Fibroblast of lung (primary cell): ENCODE measurements around the gene SLAIN2. TPM values are rescaled to one million over a fixed set of nuclear protein-coding genes. Genes with fewer than 3 reads are reported as not detected.

Experiments
- DNase-seq, 2 donors: peaks; one replicate each; pipeline versions ENCODE4 v3.0.0 to v3.0.0-alpha.2; 2010; ENCODE audit warnings: low read depth in 2 of 2
- H2AFZ ChIP-seq: 2 replicates; pipeline ENCODE4 v1.5.1; 2012; ENCODE audit warnings: low read length, control low read depth, inconsistent platforms
- H3K27ac ChIP-seq: 2 replicates; pipeline ENCODE4 v1.5.1; 2011; ENCODE audit warnings: low read length, control low read depth; ENCODE audit not compliant: insufficient read depth
- H3K27me3 ChIP-seq: 2 replicates; pipeline ENCODE4 v1.5.1; 2011; ENCODE audit warnings: mild to moderate bottlenecking, low read length; ENCODE audit not compliant: control insufficient read depth, insufficient read depth
- H3K36me3 ChIP-seq: 2 replicates; pipeline ENCODE4 v1.5.1; 2011; ENCODE audit warnings: low read length; ENCODE audit not compliant: control insufficient read depth, insufficient read depth
- H3K4me1 ChIP-seq: 2 replicates; pipeline ENCODE4 v1.5.1; 2011; ENCODE audit warnings: low read length; ENCODE audit not compliant: control insufficient read depth, insufficient read depth; ENCODE audit errors: extremely low read depth
- H3K4me2 ChIP-seq: 2 replicates; pipeline ENCODE4 v1.5.1; 2011; ENCODE audit warnings: low read length, control low read depth; ENCODE audit not compliant: insufficient read depth; ENCODE audit errors: extremely low read depth
- H3K4me3 ChIP-seq, 4 experiments: fragments of 200-600 bp in 1 of 4; sonication (generic) in 1 of 4; replicated peaks in 1 of 4; 2 replicates each; pipeline ENCODE4 v1.5.1; 2011 to 2016; ENCODE audit warnings: low read length in 4 of 4, low read depth in 3 of 4, mild to moderate bottlenecking in 3 of 4, control low read depth in 2 of 4, inconsistent platforms in 1 of 4, mixed read lengths in 1 of 4; ENCODE audit not compliant: insufficient read depth in 1 of 4; ENCODE audit errors: control extremely low read depth in 1 of 4
- H3K79me2 ChIP-seq: 2 replicates; pipeline ENCODE4 v1.5.1; 2012; ENCODE audit warnings: mild to moderate bottlenecking, low read length, inconsistent platforms; ENCODE audit not compliant: control insufficient read depth, insufficient read depth
- H3K9ac ChIP-seq: 2 replicates; pipeline ENCODE4 v1.5.1; 2011; ENCODE audit warnings: mild to moderate bottlenecking, low read length, control low read depth; ENCODE audit not compliant: insufficient read depth
- H3K9me3 ChIP-seq: 2 replicates; pipeline ENCODE4 v1.5.1; 2012; ENCODE audit warnings: low read depth, low read length; ENCODE audit not compliant: control insufficient read depth, insufficient read depth
- H4K20me1 ChIP-seq: 2 replicates; pipeline ENCODE4 v1.5.1; 2011; ENCODE audit warnings: low read length; ENCODE audit not compliant: control insufficient read depth, insufficient read depth; ENCODE audit errors: extremely low read depth
- EZH2 ChIP-seq: IDR thresholded peaks from 2 replicates; pipeline ENCODE4 v1.5.1; 2012; ENCODE audit warnings: low read length, control low read depth, mild to moderate bottlenecking; ENCODE audit errors: missing control alignments
- polyA plus RNA-seq, 2 donors: library from polyadenylated mRNA; depleted of rRNA in 1 of 2; stranded (reverse) in 1 of 2; unstranded in 1 of 2; fragments of >200 nt; gene quantifications; 2 replicates each; pipeline ENCODE4 v1.2.1, GENCODE V29; 2011 to 2012; ENCODE audit warnings: missing spikeins in 1 of 2
- total RNA-seq: library from RNA; depleted of rRNA; stranded (reverse); fragments of >200 nt; gene quantifications from 2 replicates; pipeline ENCODE4 v1.2.1, GENCODE V29; 2014
- TF ChIP-seq, protein P1 (sequence below), 2 donors: IDR thresholded peaks in 1 of 2; conservative IDR thresholded peaks in 1 of 2; 1 replicate in 1 of 2; 2 replicates in 1 of 2; pipeline ENCODE4 v1.5.1; 2011 to 2012; ENCODE audit warnings: low read length in 2 of 2, control low read depth in 1 of 2, inconsistent platforms in 1 of 2, low read depth in 1 of 2, mild to moderate bottlenecking in 1 of 2

The SLAIN2 gene
- total and polyA plus RNA-seq, 2 donors (not counting 1 experiment from before 2014, with no cell fraction given), result 34.2 to 57.4 TPM

DNA sequence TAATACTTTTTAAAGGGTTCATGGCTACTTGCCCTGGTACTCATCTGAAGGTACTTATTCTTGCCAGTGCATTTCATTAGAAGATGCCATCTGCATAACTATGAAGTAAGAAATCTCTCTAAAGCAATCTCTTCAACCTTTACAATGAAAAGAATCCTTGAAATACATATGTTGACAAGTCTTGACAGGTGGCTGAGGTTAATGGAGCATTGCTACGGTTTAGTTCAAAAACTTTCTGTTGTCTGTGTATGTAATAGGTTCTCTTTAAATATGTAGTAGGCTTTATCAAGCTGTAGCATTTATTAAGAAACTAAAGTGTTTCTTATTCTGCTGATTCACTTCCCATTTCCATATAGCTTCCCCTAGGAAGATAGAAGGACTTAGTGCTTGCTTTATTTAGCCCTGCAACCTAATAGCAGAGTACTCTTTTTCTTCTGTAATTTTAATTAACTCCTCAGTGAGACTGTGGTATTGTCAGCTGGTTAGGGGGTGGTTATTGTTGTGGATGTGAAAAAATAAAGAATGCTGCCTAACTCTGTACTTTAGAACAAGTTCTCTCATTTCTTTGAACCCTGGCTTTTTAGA is 39.3 kb downstream of the SLAIN2 start:
- Histone ChIP-seq H3K9ac (no peak overlapping the region), H2AFZ (no peak overlapping the region), H3K4me3 (no peak overlapping the region), H3K4me1 (no peaks in the 10 kb centered on the region), H3K36me3 (no peaks in the 10 kb centered on the region), H3K27ac (no peak overlapping the region), H4K20me1 (no peaks in the 10 kb centered on the region), H3K9me3 (no peaks in the 10 kb centered on the region), H3K4me2 (no peak overlapping the region), H3K27me3 (no peaks in the 10 kb centered on the region), H3K79me2 (peaks cover 4% of the 10 kb centered on the region)
- TF ChIP-seq, protein P1, sequence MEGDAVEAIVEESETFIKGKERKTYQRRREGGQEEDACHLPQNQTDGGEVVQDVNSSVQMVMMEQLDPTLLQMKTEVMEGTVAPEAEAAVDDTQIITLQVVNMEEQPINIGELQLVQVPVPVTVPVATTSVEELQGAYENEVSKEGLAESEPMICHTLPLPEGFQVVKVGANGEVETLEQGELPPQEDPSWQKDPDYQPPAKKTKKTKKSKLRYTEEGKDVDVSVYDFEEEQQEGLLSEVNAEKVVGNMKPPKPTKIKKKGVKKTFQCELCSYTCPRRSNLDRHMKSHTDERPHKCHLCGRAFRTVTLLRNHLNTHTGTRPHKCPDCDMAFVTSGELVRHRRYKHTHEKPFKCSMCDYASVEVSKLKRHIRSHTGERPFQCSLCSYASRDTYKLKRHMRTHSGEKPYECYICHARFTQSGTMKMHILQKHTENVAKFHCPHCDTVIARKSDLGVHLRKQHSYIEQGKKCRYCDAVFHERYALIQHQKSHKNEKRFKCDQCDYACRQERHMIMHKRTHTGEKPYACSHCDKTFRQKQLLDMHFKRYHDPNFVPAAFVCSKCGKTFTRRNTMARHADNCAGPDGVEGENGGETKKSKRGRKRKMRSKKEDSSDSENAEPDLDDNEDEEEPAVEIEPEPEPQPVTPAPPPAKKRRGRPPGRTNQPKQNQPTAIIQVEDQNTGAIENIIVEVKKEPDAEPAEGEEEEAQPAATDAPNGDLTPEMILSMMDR (conservative IDR thresholded peaks at IDR 0.05 in 1 of 2, IDR thresholded peaks at IDR 0.05 in 1 of 2; ENCODE audit: low read depth in 1 of 2, low read length in 2 of 2), result no peak
- TF ChIP-seq EZH2, result no peak
- DNase-seq, result no peak

DNA sequence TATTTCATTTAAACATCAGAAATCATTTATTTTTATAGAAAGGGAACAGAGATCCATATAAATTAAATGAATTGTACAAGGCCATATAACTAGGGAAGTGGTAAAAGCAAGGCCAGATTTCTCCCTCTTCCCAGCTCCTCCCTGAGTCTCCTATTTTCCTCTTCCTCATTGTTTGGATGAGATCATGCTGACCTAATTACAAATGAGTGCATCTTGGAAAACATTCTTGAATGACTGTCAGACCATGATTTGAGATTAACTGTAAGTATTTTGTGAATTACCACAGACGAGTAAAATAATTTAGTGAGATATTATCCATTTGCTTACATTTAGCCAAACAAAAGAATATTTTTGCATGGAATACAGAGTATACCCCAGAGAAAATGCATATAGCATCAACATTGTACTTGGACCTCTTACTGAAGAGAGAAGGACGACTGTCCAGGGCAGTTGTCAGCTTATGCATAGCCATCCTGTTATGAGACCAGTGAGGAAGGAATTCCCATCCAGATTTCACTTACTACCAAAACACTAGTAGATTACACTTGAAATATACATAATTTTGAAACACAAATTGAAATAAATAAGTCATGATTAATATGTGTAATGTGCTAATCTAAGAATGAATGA is 47.3 kb downstream of the SLAIN2 start:
- Histone ChIP-seq H3K4me1 (no peaks in the 10 kb centered on the region), H3K27ac (no peak overlapping the region), H3K36me3 (no peaks in the 10 kb centered on the region), H3K27me3 (no peaks in the 10 kb centered on the region), H3K4me2 (no peak overlapping the region), H4K20me1 (no peaks in the 10 kb centered on the region), H3K4me3 (no peak overlapping the region), H3K9me3 (no peaks in the 10 kb centered on the region), H2AFZ (no peak overlapping the region), H3K79me2 (no peaks in the 10 kb centered on the region), H3K9ac (no peak overlapping the region)
- DNase-seq, result peak; percentile 47 to 72
- TF ChIP-seq EZH2, result no peak
- TF ChIP-seq, protein P1 (conservative IDR thresholded peaks at IDR 0.05 in 1 of 2, IDR thresholded peaks at IDR 0.05 in 1 of 2; ENCODE audit: low read depth in 1 of 2, low read length in 2 of 2), result no peak

DNA sequence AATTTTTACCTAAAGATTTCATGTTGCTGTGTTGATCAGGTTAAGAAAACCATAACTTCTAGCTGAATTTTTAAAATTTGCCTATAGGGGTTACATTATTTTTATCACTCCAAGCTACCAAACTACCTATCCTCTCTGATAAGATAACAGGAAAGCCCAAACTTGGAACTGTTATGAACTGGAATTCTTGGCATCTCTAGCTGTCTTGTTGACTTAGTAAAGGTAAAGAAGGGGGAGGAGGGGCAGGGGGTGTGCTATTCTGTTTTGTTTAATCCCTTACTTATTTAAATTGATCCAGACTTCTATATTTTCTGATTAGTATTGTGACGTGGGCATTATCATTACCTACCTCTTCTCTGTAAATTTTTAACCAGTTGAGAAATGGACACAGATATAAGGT is 54.7 kb downstream of the SLAIN2 start:
- Histone ChIP-seq H2AFZ (no peak overlapping the region), H3K9me3 (no peaks in the 10 kb centered on the region), H3K4me2 (no peak overlapping the region), H3K27me3 (no peaks in the 10 kb centered on the region), H4K20me1 (no peaks in the 10 kb centered on the region), H3K27ac (no peak overlapping the region), H3K9ac (no peak overlapping the region), H3K79me2 (no peaks in the 10 kb centered on the region), H3K4me1 (no peaks in the 10 kb centered on the region), H3K36me3 (no peaks in the 10 kb centered on the region), H3K4me3 (no peak overlapping the region)
- no peak for DNase-seq
- no peak for TF ChIP-seq EZH2
- TF ChIP-seq, protein P1 (conservative IDR thresholded peaks at IDR 0.05 in 1 of 2, IDR thresholded peaks at IDR 0.05 in 1 of 2; ENCODE audit: low read depth in 1 of 2, low read length in 2 of 2), result no peak
